Central memory CD8-positive, alpha-beta T cell (primary cell): ENCODE measurements around the gene CTBP2.
"Not testable (repeated sequence)": the region's sequence is repeated elsewhere in the genome, so short reads cannot be mapped to it uniquely, and the experiment has no call there.

Experiments
- ATAC-seq: fragments of 150-1000 bp; cut with Tn5 transposase; replicated peaks from 2 replicates; pipeline ENCODE4 v1.10.0; 2022; ENCODE audit warnings: mild to moderate bottlenecking, moderate FRiP score, moderate number of reproducible peaks; ENCODE audit not compliant: poor library complexity, severe bottlenecking; ENCODE audit errors: extremely low read depth
- DNase-seq, 2 donors: peaks; one replicate each; pipeline ENCODE4 v3.0.0; 2021; ENCODE audit warnings: low spot score in 2 of 2
- H3K27ac Mint-ChIP-seq: one replicate; pipeline ENCODE4 v1.8.0; 2022; ENCODE audit warnings: low read depth, mild to moderate bottlenecking, moderate library complexity, mixed read lengths
- H3K27me3 Mint-ChIP-seq: one replicate; pipeline ENCODE4 v1.8.0; 2022; ENCODE audit warnings: mixed read lengths
- H3K36me3 Mint-ChIP-seq: one replicate; pipeline ENCODE4 v1.8.0; 2022; ENCODE audit warnings: mild to moderate bottlenecking, moderate library complexity, mixed read lengths; ENCODE audit not compliant: insufficient read depth
- H3K4me1 Mint-ChIP-seq: one replicate; pipeline ENCODE4 v1.8.0; 2022; ENCODE audit warnings: mixed read lengths
- H3K4me3 Mint-ChIP-seq: one replicate; pipeline ENCODE4 v1.8.0; 2022; ENCODE audit warnings: mild to moderate bottlenecking, moderate library complexity, mixed read lengths
- H3K9me3 Mint-ChIP-seq: one replicate; pipeline ENCODE4 v1.8.0; 2022; ENCODE audit warnings: mixed read lengths

Gene CTBP2

GRCh38 chr10:125174360-125174759 lies 14.0 kb upstream of the CTBP2 start:
- Mint-ChIP-seq H3K4me3 (no peak overlapping the region), H3K27me3 (peaks cover 25% of the 10 kb centered on the region), H3K36me3 (no peaks in the 10 kb centered on the region), H3K9me3 (no peaks in the 10 kb centered on the region), H3K27ac (no peak overlapping the region), H3K4me1 (no peaks in the 10 kb centered on the region)
- no peak for DNase-seq
- no peak for ATAC-seq

GRCh38 chr10:125172694-125173093 lies 12.3 kb upstream of the CTBP2 start:
- Mint-ChIP-seq H3K4me3 (no peak overlapping the region), H3K4me1 (no peaks in the 10 kb centered on the region), H3K9me3 (no peaks in the 10 kb centered on the region), H3K27ac (no peak overlapping the region), H3K27me3 (peaks cover 25% of the 10 kb centered on the region), H3K36me3 (no peaks in the 10 kb centered on the region)
- DNase-seq, result no peak
- ATAC-seq, result no peak

- no peak for ATAC-seq
- H3K27me3 Mint-ChIP-seq, result peaks cover 23% of the 10 kb centered on the region
- H3K9me3 Mint-ChIP-seq, result no peaks in the 10 kb centered on the region
- no peak overlapping the region for H3K4me3 Mint-ChIP-seq
- H3K36me3 Mint-ChIP-seq, result no peaks in the 10 kb centered on the region
- H3K4me1 Mint-ChIP-seq, result no peaks in the 10 kb centered on the region
- no peak overlapping the region for H3K27ac Mint-ChIP-seq
- no peak for DNase-seq
Observed at GRCh38 chr10:125171402-125172306, 11.3 kb upstream of the CTBP2 start.

GRCh38 chr10:125169915-125170314 lies 9.6 kb upstream of the CTBP2 start:
- no peaks in the 10 kb centered on the region for H3K4me1 Mint-ChIP-seq
- no peak overlapping the region for H3K4me3 Mint-ChIP-seq
- H3K36me3 Mint-ChIP-seq, result no peaks in the 10 kb centered on the region
- no peak overlapping the region for H3K27ac Mint-ChIP-seq
- H3K9me3 Mint-ChIP-seq, result no peaks in the 10 kb centered on the region
- no peak for DNase-seq
- no peak for ATAC-seq
- peaks cover 12% of the 10 kb centered on the region for H3K27me3 Mint-ChIP-seq

- Mint-ChIP-seq H3K9me3 (no peaks in the 10 kb centered on the region), H3K27ac (no peak overlapping the region), H3K4me1 (no peaks in the 10 kb centered on the region), H3K36me3 (no peaks in the 10 kb centered on the region), H3K27me3 (peaks cover 12% of the 10 kb centered on the region), H3K4me3 (no peak overlapping the region)
- DNase-seq, result no peak
- ATAC-seq, result no peak
Observed at GRCh38 chr10:125169279-125169678, 8.9 kb upstream of the CTBP2 start.

- DNase-seq, result no peak
- Mint-ChIP-seq H3K36me3 (no peaks in the 10 kb centered on the region), H3K4me1 (no peaks in the 10 kb centered on the region), H3K9me3 (no peaks in the 10 kb centered on the region), H3K4me3 (no peak overlapping the region), H3K27me3 (peaks cover 23% of the 10 kb centered on the region), H3K27ac (no peak overlapping the region)
- ATAC-seq, result no peak
Observed at GRCh38 chr10:125166658-125167057, 6.3 kb upstream of the CTBP2 start.

GRCh38 chr10:125165584-125166573 lies 5.5 kb upstream of the CTBP2 start:
- ATAC-seq (no peak), DNase-seq (no peak)
- Mint-ChIP-seq H3K4me3 (no peak overlapping the region), H3K4me1 (no peaks in the 10 kb centered on the region), H3K9me3 (no peaks in the 10 kb centered on the region), H3K27ac (no peak overlapping the region), H3K27me3 (peaks cover 23% of the 10 kb centered on the region), H3K36me3 (no peaks in the 10 kb centered on the region)

- ATAC-seq (no peak), DNase-seq (no peak)
- Mint-ChIP-seq H3K27me3 (peaks cover 23% of the 10 kb centered on the region), H3K9me3 (no peaks in the 10 kb centered on the region), H3K4me3 (no peak overlapping the region), H3K36me3 (peaks cover 1% of the 10 kb centered on the region), H3K4me1 (no peaks in the 10 kb centered on the region), H3K27ac (no peak overlapping the region)
Observed at GRCh38 chr10:125164421-125164820, 4.1 kb upstream of the CTBP2 start.

GRCh38 chr10:125163803-125164202 lies 3.4 kb upstream of the CTBP2 start:
- H3K27ac Mint-ChIP-seq, result no peak overlapping the region
- peaks cover 1% of the 10 kb centered on the region for H3K36me3 Mint-ChIP-seq
- DNase-seq (no peak), ATAC-seq (no peak)
- H3K4me3 Mint-ChIP-seq, result no peak overlapping the region
- no peaks in the 10 kb centered on the region for H3K9me3 Mint-ChIP-seq
- H3K4me1 Mint-ChIP-seq, result no peaks in the 10 kb centered on the region
- peaks cover 23% of the 10 kb centered on the region for H3K27me3 Mint-ChIP-seq

- peak overlapping the region; percentile 37 for H3K4me3 Mint-ChIP-seq
- not testable (repeated sequence) for H3K9me3 Mint-ChIP-seq, ATAC-seq, H3K27ac Mint-ChIP-seq, H3K4me1 Mint-ChIP-seq, DNase-seq, H3K36me3 Mint-ChIP-seq
- peaks cover 26% of the 10 kb centered on the region for H3K27me3 Mint-ChIP-seq
Observed at GRCh38 chr10:125163312-125163711, 2.9 kb upstream of the CTBP2 start.

GRCh38 chr10:125162120-125162931 lies 2.0 kb upstream of the CTBP2 start:
- peak overlapping the region; percentile 60 for H3K4me3 Mint-ChIP-seq
- peaks cover 5% of the 10 kb centered on the region for H3K4me1 Mint-ChIP-seq
- peaks cover 1% of the 10 kb centered on the region for H3K36me3 Mint-ChIP-seq
- ATAC-seq, result no peak
- H3K9me3 Mint-ChIP-seq, result no peaks in the 10 kb centered on the region
- H3K27ac Mint-ChIP-seq, result no peak overlapping the region
- DNase-seq, result no peak
- H3K27me3 Mint-ChIP-seq, result peaks cover 36% of the 10 kb centered on the region

GRCh38 chr10:125161707-125162119 lies 1.4 kb upstream of the CTBP2 start:
- peaks cover 5% of the 10 kb centered on the region for H3K4me1 Mint-ChIP-seq
- H3K27ac Mint-ChIP-seq, result no peak overlapping the region
- H3K9me3 Mint-ChIP-seq, result no peaks in the 10 kb centered on the region
- ATAC-seq (no peak), DNase-seq (no peak)
- H3K4me3 Mint-ChIP-seq, result peak overlapping the region; percentile 60
- peaks cover 42% of the 10 kb centered on the region for H3K27me3 Mint-ChIP-seq
- peaks cover 1% of the 10 kb centered on the region for H3K36me3 Mint-ChIP-seq
